ENCODE results near the gene RPL6.

DNA sequence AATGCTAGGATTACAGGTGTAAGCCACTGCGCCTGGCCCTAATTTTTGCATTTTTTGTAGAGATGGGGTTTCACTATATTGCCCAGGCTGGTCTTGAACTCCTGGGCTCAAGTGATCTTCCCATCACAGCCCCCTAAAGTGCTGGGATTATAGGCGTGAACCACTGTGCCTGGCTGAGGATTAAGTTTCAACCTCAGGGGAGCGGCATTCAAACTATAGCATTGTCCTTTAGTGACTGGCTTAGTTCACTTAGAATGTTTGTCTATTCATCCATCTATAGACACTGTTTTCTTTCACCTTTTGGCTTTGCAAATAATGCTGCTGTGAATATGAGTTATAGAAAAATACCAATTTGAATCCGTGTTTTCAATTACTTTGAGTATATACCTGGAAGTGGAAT, 34.5 kb upstream of the RPL6 start:
- TF ChIP-seq POLR2A (IDR thresholded peaks at IDR 0.05) (no peak), CTCF (IDR thresholded peaks at IDR 0.05) (no peak)
